ENCODE measurements around the gene GBA2. TPM values are rescaled to one million over a fixed set of nuclear protein-coding genes. Genes with fewer than 3 reads are reported as not detected.

The GBA2 gene
- total and polyA plus RNA-seq, 5 donors from 2014 or later = 18.7 to 47.9 (median 23.0) TPM

GRCh38 chr9:35696520-35697215 lies 52.4 kb downstream of the GBA2 start:
- DNase-seq (peak; percentile 39 to 62 (median 56)), ATAC-seq (ENCODE audit: low read depth in 2 of 2) (peak; percentile 78 to 81)
- Mint-ChIP-seq H3K4me1 (peaks cover 3 to 15% (median 9%) of the 10 kb centered on the region in 4 donors), H3K27me3 (no peaks in the 10 kb centered on the region), H3K9me3 (no peaks in the 10 kb centered on the region), H3K4me3 (no peak overlapping the region), H3K36me3 (peaks cover 18% of the 10 kb centered on the region), H3K27ac (peak overlapping the region in 2 of 3 donors; percentile 78 to 79)
- Histone ChIP-seq H3K27me3 (ENCODE audit: control insufficient read depth, insufficient read depth, low read length) (no peaks in the 10 kb centered on the region), H3K27ac (ENCODE audit: insufficient read depth, low read length, poor library complexity, severe bottlenecking) (no peak overlapping the region), H3K36me3 (ENCODE audit: control insufficient read depth, insufficient read depth, low read length) (peaks cover 48% of the 10 kb centered on the region), H3K4me1 (ENCODE audit: control insufficient read depth, insufficient read depth, low read length, poor library complexity, severe bottlenecking) (peaks cover 6% of the 10 kb centered on the region), H3K9me3 (ENCODE audit: control insufficient read depth in 2 of 2, low read length in 2 of 2) (no peaks in the 10 kb centered on the region), H3K4me3 (ENCODE audit: low read depth, low read length) (no peak overlapping the region)

DNA sequence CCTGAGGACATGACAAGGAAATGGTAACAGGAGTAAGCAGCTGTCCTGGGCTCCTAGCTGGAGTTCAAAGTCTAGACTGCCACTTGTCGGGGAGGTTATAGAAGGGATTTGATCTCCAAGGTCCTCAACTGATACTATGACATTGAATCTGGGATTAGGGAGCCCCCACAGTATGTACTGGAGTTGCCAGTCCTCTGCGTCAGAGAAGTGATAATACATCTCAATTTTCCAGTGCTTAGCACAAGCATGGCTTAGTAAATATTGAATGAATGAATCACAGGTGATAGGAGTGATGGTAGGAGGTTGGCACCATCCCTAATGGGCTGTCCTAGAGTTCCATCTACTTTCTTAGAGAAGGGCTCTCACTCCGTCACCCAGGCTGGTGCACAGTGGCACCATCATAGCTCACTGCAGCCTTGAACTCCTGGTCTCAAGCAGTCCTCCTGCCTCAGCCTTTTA lies 53.1 kb downstream of the GBA2 start:
- no peaks in the 10 kb centered on the region for H3K27me3 Mint-ChIP-seq
- DNase-seq = no peak
- H3K36me3 ChIP-seq (ENCODE audit: control insufficient read depth, insufficient read depth, low read length) = peaks cover 42% of the 10 kb centered on the region
- H3K4me1 Mint-ChIP-seq = peaks cover 7 to 22% (median 11%) of the 10 kb centered on the region in 4 donors
- H3K27ac ChIP-seq (ENCODE audit: insufficient read depth, low read length, poor library complexity, severe bottlenecking) = no peak overlapping the region
- peaks cover 18% of the 10 kb centered on the region for H3K36me3 Mint-ChIP-seq
- H3K4me3 ChIP-seq (ENCODE audit: low read depth, low read length) = no peak overlapping the region
- H3K9me3 ChIP-seq (ENCODE audit: control insufficient read depth in 2 of 2, low read length in 2 of 2) = no peaks in the 10 kb centered on the region
- peaks cover 13% of the 10 kb centered on the region for H3K4me1 ChIP-seq (ENCODE audit: control insufficient read depth, insufficient read depth, low read length, poor library complexity, severe bottlenecking)
- peak overlapping the region in 1 of 3 donors; percentile 79 for H3K27ac Mint-ChIP-seq
- H3K4me3 Mint-ChIP-seq = no peak overlapping the region
- ATAC-seq (ENCODE audit: low read depth in 2 of 2) = no peak
- no peaks in the 10 kb centered on the region for H3K9me3 Mint-ChIP-seq
- no peaks in the 10 kb centered on the region for H3K27me3 ChIP-seq (ENCODE audit: control insufficient read depth, insufficient read depth, low read length)

- DNase-seq = no peak
- no peak for ATAC-seq (ENCODE audit: low read depth in 2 of 2)
- Histone ChIP-seq H3K36me3 (ENCODE audit: control insufficient read depth, insufficient read depth, low read length) (peaks cover under 1% of the 10 kb centered on the region), H3K27ac (ENCODE audit: insufficient read depth, low read length, poor library complexity, severe bottlenecking) (no peak overlapping the region), H3K4me1 (ENCODE audit: control insufficient read depth, insufficient read depth, low read length, poor library complexity, severe bottlenecking) (peaks cover 21% of the 10 kb centered on the region), H3K27me3 (ENCODE audit: control insufficient read depth, insufficient read depth, low read length) (no peaks in the 10 kb centered on the region), H3K9me3 (ENCODE audit: control insufficient read depth in 2 of 2, low read length in 2 of 2) (no peaks in the 10 kb centered on the region), H3K4me3 (ENCODE audit: low read depth, low read length) (no peak overlapping the region)
- peaks cover 5% of the 10 kb centered on the region for H3K36me3 Mint-ChIP-seq
- H3K4me1 Mint-ChIP-seq = peaks cover 8 to 33% (median 15%) of the 10 kb centered on the region in 4 donors
- peak overlapping the region; percentile 86 to 97 (median 92) for H3K4me3 Mint-ChIP-seq
- no peaks in the 10 kb centered on the region for H3K27me3 Mint-ChIP-seq
- peak overlapping the region; percentile 66 to 78 (median 67) for H3K27ac Mint-ChIP-seq
- no peaks in the 10 kb centered on the region for H3K9me3 Mint-ChIP-seq
These were observed 57.2 kb downstream of the GBA2 start for GRCh38 chr9:35691757-35692301.

DNA sequence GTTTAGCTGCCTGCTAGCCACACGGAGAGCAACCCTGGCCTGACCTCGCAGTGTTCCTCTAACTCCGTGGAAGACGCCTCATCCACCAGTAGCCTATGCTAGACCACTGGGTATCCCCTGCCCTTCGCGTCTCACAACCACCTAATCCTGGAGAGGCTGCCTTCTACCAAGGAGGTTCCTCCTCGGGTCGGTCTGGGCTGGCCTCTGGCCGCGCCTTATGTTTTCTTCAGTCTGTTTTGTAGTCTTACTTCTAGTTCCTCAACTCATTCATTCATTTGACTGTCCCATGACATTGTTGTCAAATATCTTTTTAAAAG lies 57.7 kb downstream of the GBA2 start:
- H3K4me1 Mint-ChIP-seq = peaks cover 3 to 27% (median 12%) of the 10 kb centered on the region in 4 donors

DNA sequence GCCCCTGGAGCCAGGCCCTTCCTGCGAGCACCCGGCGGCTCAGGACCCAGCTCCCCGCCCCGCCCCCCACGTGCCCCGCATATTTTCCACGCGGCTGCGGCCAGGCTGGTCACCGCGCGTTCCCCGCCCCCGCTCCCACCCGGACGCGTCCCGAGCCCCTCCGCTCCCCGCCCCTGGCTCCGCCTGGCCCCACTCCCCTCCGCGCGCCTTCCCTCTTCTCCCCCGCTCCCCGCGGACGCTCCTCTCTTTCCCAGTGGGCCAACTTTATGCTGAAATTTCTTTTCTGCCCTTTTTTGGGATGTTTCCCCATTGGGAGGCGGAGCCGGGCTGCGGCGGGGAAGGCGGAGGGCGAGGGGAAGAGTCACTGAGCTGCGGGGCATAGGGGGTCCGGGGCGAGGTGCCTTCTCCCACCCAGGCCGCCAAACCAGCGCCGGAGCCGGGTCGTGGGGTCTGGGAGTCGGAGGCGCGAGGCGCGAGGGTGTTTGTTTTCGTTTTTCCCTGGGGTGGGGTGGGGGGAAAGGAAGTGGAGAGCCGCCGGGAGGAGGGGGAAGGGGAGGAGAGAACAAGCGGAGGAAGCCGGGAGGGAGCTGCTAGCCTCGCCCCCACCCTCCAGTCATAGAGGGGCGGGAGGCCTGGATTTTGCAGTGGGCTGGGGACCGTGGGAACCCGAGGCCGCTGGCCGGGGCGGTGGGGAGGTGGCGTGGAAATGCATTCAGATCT lies 58.3 kb downstream of the GBA2 start:
- H3K4me3 ChIP-seq (ENCODE audit: low read depth, low read length) = no peak overlapping the region
- peaks cover 2 to 26% (median 11%) of the 10 kb centered on the region in 4 donors for H3K4me1 Mint-ChIP-seq
- H3K27me3 ChIP-seq (ENCODE audit: control insufficient read depth, insufficient read depth, low read length) = no peaks in the 10 kb centered on the region
- ATAC-seq (ENCODE audit: low read depth in 2 of 2) (peak in 1 of 2 donors; percentile 34), DNase-seq (peak; percentile 13 to 24 (median 18))
- H3K27ac ChIP-seq (ENCODE audit: insufficient read depth, low read length, poor library complexity, severe bottlenecking) = peak overlapping the region; percentile 47
- peaks cover 18% of the 10 kb centered on the region for H3K4me1 ChIP-seq (ENCODE audit: control insufficient read depth, insufficient read depth, low read length, poor library complexity, severe bottlenecking)
- peak overlapping the region; percentile 86 to 97 (median 92) for H3K4me3 Mint-ChIP-seq
- H3K9me3 Mint-ChIP-seq = no peaks in the 10 kb centered on the region
- no peaks in the 10 kb centered on the region for H3K9me3 ChIP-seq (ENCODE audit: control insufficient read depth in 2 of 2, low read length in 2 of 2)
- H3K36me3 ChIP-seq (ENCODE audit: control insufficient read depth, insufficient read depth, low read length) = no peaks in the 10 kb centered on the region
- no peaks in the 10 kb centered on the region for H3K27me3 Mint-ChIP-seq
- H3K27ac Mint-ChIP-seq = peak overlapping the region; percentile 67 to 93 (median 78)
- H3K36me3 Mint-ChIP-seq = no peaks in the 10 kb centered on the region

More for the DNA sequence above, 57.7 kb downstream of the GBA2 start:
- DNase-seq = no peak
- Mint-ChIP-seq H3K9me3 (no peaks in the 10 kb centered on the region), H3K4me3 (peak overlapping the region; percentile 86 to 97 (median 92)), H3K27ac (peak overlapping the region; percentile 67 to 93 (median 78)), H3K27me3 (no peaks in the 10 kb centered on the region), H3K36me3 (no peaks in the 10 kb centered on the region)
- Histone ChIP-seq H3K27ac (ENCODE audit: insufficient read depth, low read length, poor library complexity, severe bottlenecking) (peak overlapping the region; percentile 47), H3K4me1 (ENCODE audit: control insufficient read depth, insufficient read depth, low read length, poor library complexity, severe bottlenecking) (peaks cover 18% of the 10 kb centered on the region), H3K36me3 (ENCODE audit: control insufficient read depth, insufficient read depth, low read length) (no peaks in the 10 kb centered on the region), H3K4me3 (ENCODE audit: low read depth, low read length) (no peak overlapping the region), H3K27me3 (ENCODE audit: control insufficient read depth, insufficient read depth, low read length) (no peaks in the 10 kb centered on the region), H3K9me3 (ENCODE audit: control insufficient read depth in 2 of 2, low read length in 2 of 2) (no peaks in the 10 kb centered on the region)
- peak in 1 of 2 donors; percentile 17 for ATAC-seq (ENCODE audit: low read depth in 2 of 2)

- H3K36me3 ChIP-seq (ENCODE audit: control insufficient read depth, insufficient read depth, low read length) = no peaks in the 10 kb centered on the region
- DNase-seq (peak in 1 of 3 donors; percentile 15), ATAC-seq (ENCODE audit: low read depth in 2 of 2) (no peak)
- no peaks in the 10 kb centered on the region for H3K36me3 Mint-ChIP-seq
- no peaks in the 10 kb centered on the region for H3K9me3 Mint-ChIP-seq
- H3K27me3 Mint-ChIP-seq = no peaks in the 10 kb centered on the region
- peak overlapping the region; percentile 58 to 92 (median 84) for H3K4me3 Mint-ChIP-seq
- H3K4me1 ChIP-seq (ENCODE audit: control insufficient read depth, insufficient read depth, low read length, poor library complexity, severe bottlenecking) = peaks cover 18% of the 10 kb centered on the region
- no peaks in the 10 kb centered on the region for H3K9me3 ChIP-seq (ENCODE audit: control insufficient read depth in 2 of 2, low read length in 2 of 2)
- peak overlapping the region; percentile 55 for H3K4me3 ChIP-seq (ENCODE audit: low read depth, low read length)
- H3K27ac Mint-ChIP-seq = no peak overlapping the region
- H3K27me3 ChIP-seq (ENCODE audit: control insufficient read depth, insufficient read depth, low read length) = no peaks in the 10 kb centered on the region
- H3K4me1 Mint-ChIP-seq = peaks cover 2 to 26% (median 11%) of the 10 kb centered on the region in 4 donors
- H3K27ac ChIP-seq (ENCODE audit: insufficient read depth, low read length, poor library complexity, severe bottlenecking) = no peak overlapping the region
These were observed 58.8 kb downstream of the GBA2 start for GRCh38 chr9:35690294-35690613.

- peaks cover 18% of the 10 kb centered on the region for H3K4me1 ChIP-seq (ENCODE audit: control insufficient read depth, insufficient read depth, low read length, poor library complexity, severe bottlenecking)
- no peaks in the 10 kb centered on the region for H3K36me3 ChIP-seq (ENCODE audit: control insufficient read depth, insufficient read depth, low read length)
- H3K27me3 Mint-ChIP-seq = no peaks in the 10 kb centered on the region
- peaks cover 2 to 26% (median 11%) of the 10 kb centered on the region in 4 donors for H3K4me1 Mint-ChIP-seq
- no peak for DNase-seq
- peak within 1 kb of the TSS; percentile 78 to 93 (median 89) for H3K27ac Mint-ChIP-seq
- no peak for ATAC-seq (ENCODE audit: low read depth in 2 of 2)
- no peaks in the 10 kb centered on the region for H3K36me3 Mint-ChIP-seq
- peak within 1 kb of the TSS; percentile 55 for H3K4me3 ChIP-seq (ENCODE audit: low read depth, low read length)
- no peaks in the 10 kb centered on the region for H3K9me3 Mint-ChIP-seq
- H3K9me3 ChIP-seq (ENCODE audit: control insufficient read depth in 2 of 2, low read length in 2 of 2) = no peaks in the 10 kb centered on the region
- H3K27me3 ChIP-seq (ENCODE audit: control insufficient read depth, insufficient read depth, low read length) = no peaks in the 10 kb centered on the region
- peak within 1 kb of the TSS; percentile 86 to 97 (median 92) for H3K4me3 Mint-ChIP-seq
- H3K27ac ChIP-seq (ENCODE audit: insufficient read depth, low read length, poor library complexity, severe bottlenecking) = peak within 1 kb of the TSS; percentile 47
These were observed 59.3 kb downstream of the GBA2 start, which contains the start of gene TPM2 for GRCh38 chr9:35689542-35690293. Gene TPM2, minus strand, starts transcription at chr9:35689925. Its CDS starts 108 bp downstream, at chr9:35689817.

Measured in CD4-positive, CD25-positive, alpha-beta regulatory T cell (primary cell).